BJ (cell line): ENCODE data around the gene PHC3. TPM values are rescaled to one million over a fixed set of nuclear protein-coding genes. Genes with fewer than 3 reads are reported as not detected.

Experiments
- CTCF ChIA-PET: fragments of 350-600 bp; formaldehyde crosslinking; extraction: SDS; loops from one replicate; lab custom pipeline; 2021; ENCODE audit warnings: antibody characterized with exemption, inconsistent platforms; lab: Yijun Ruan, JAX
- POLR2A ChIA-PET: fragments of 300-600 bp; sonication (Branson Sonifier 250); formaldehyde crosslinking; extraction: SDS; loops from one replicate; lab custom pipeline; 2021; ENCODE audit warnings: antibody characterized with exemption; lab: Charles Lee
- DNase-seq: peaks from one replicate; pipeline ENCODE4 v3.0.0-alpha.2; 2011; ENCODE audit warnings: low read depth
- H3K27me3 ChIP-seq: 2 replicates; pipeline ENCODE4 v1.6.0; 2011; ENCODE audit warnings: low read length; ENCODE audit not compliant: control insufficient read depth, insufficient read depth
- H3K36me3 ChIP-seq: 2 replicates; pipeline ENCODE4 v1.5.1; 2011; ENCODE audit warnings: low read length; ENCODE audit not compliant: control insufficient read depth, insufficient read depth
- H3K4me3 ChIP-seq: 2 replicates; pipeline ENCODE4 v1.5.1; 2011; ENCODE audit warnings: low read depth, mild to moderate bottlenecking, control low read depth, low read length
- polyA plus RNA-seq: library from polyadenylated mRNA; depleted of rRNA; stranded (reverse); fragments of >200 nt; gene quantifications from 2 replicates; pipeline ENCODE4 v1.2.3, GENCODE V29; 2011
- TF ChIP-seq, protein P1 (sequence below): IDR thresholded peaks from 2 replicates; pipeline ENCODE4 v1.5.1; 2011; ENCODE audit warnings: low read depth, mild to moderate bottlenecking, control low read depth, inconsistent platforms, low read length, moderate library complexity; ENCODE audit not compliant: insufficient read depth

PHC3 gene
- polyA plus RNA-seq, 1 experiment: 56.2 TPM

DNA sequence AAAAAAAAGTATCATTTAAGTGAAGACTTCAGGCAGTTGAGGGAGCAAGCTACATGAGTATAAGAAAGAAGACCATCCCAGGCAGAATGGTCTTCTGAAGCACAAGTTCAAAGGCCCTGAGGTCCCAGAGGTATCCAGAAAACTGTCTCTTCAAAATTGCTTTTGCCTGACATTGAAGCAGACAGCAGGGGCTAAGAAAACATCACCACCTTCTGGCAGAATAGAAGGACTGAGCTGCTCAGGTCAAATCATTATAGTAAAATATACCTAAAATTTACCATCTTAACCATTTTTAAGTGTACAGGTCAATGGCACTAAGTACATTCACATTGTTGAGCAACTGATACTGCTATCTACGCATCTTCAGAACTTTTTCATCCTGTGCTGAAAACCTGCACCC lies 127.3 kb downstream of the PHC3 start:
- no peaks in the 10 kb centered on the region for H3K36me3 ChIP-seq
- POLR2A ChIA-PET: no interaction called here
- H3K27me3 ChIP-seq: 0 out of 2 replicates have a peak, but pooled peaks cover 2% of the 10 kb centered on the region
- TF ChIP-seq, protein P1, sequence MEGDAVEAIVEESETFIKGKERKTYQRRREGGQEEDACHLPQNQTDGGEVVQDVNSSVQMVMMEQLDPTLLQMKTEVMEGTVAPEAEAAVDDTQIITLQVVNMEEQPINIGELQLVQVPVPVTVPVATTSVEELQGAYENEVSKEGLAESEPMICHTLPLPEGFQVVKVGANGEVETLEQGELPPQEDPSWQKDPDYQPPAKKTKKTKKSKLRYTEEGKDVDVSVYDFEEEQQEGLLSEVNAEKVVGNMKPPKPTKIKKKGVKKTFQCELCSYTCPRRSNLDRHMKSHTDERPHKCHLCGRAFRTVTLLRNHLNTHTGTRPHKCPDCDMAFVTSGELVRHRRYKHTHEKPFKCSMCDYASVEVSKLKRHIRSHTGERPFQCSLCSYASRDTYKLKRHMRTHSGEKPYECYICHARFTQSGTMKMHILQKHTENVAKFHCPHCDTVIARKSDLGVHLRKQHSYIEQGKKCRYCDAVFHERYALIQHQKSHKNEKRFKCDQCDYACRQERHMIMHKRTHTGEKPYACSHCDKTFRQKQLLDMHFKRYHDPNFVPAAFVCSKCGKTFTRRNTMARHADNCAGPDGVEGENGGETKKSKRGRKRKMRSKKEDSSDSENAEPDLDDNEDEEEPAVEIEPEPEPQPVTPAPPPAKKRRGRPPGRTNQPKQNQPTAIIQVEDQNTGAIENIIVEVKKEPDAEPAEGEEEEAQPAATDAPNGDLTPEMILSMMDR: 0 out of 2 replicates have a peak, but pooled peaks have one; percentile 22
- no peak overlapping the region for H3K4me3 ChIP-seq
- CTCF ChIA-PET: no interaction called here
- DNase-seq: no peak

DNA sequence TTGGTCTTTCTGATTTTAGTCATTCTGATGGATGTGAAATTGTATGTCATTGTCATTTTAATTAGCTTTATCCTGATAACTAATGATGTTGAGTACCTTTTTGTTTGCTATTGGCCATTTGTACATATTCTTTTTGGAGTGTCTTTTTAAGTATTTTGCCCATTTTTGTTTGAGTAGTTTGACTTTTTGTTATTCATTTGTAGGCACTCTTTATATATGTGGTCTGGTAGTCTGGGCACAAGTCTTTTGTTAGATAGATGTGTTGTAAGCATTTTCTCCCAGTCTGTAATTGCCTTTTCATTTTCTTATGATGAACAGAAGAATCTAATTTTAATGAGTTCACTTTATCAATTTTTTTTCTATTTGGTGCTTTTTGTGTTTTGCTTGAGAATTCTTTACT lies 129.1 kb downstream of the PHC3 start:
- DNase-seq: no peak
- Histone ChIP-seq H3K27me3 (0 out of 2 replicates have a peak, but pooled peaks cover 3% of the 10 kb centered on the region), H3K4me3 (no peak overlapping the region), H3K36me3 (no peaks in the 10 kb centered on the region)
- ChIA-PET CTCF (no interaction called here), POLR2A (no interaction called here)
- TF ChIP-seq, protein P1: no peak

DNA sequence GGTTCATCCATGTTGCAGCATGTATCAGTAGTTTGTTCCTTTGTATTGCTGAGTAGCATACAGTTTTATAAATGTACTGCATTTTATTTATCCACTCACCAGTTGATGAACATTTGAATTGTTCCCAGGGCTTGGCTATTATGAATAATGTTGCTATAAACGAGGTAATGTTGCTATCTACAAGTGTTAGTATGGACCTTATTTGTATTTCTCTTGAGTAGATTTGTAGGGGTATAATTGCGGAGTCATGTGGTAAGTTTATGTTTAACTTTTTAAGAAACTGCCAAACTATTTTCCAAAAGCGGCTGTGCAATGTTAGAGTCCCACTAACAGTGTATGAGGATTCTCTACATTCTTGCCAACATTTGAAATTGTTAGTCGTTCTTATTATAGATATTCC lies 130.8 kb downstream of the PHC3 start:
- no peaks in the 10 kb centered on the region for H3K36me3 ChIP-seq
- CTCF ChIA-PET: no interaction called here
- DNase-seq: no peak
- POLR2A ChIA-PET: no interaction called here
- H3K27me3 ChIP-seq: peaks cover 7% of the 10 kb centered on the region
- no peak overlapping the region for H3K4me3 ChIP-seq
- TF ChIP-seq, protein P1: no peak

DNA sequence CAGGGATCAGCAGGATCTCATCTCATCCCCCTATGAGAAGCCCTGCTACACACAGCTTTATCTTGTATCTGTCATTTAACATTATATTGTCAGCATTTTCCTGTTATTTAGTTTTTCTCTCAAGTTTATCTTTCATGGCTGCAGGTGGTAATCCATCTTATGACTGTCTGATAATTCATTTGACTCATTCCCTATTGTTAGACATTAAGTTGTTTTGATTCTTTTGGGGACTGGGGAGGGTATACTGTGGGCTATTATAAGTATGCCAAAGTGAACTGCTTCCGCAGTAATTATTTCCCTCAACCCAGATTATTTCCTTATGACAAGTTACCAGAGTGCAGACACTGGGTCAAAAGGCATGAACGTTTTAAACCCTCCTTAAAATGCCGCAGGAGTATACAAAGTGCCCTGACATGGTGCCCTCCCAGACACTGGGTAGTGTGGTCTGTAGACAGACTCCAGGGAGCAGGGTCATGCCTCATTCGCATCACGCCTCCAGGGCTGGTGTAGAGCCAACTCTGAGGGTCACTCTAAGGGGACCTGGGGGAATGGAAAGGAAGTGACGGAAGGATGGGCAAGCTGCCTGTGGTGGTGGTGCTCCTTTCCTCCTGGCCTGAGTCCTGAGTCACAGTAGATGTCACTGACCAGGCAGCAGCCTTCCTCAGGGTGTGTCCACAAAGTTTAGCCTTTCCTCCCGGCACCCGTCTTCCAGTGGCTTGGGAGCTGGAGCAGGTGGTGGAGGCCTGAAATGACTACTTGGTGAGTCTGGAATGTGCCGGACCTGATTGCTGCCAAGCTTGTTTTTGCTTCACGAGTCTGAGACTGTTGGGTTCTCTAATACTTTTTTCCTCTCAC lies 132.2 kb downstream of the PHC3 start:
- POLR2A ChIA-PET: no interaction called here
- CTCF ChIA-PET: no interaction called here
- peaks cover 7% of the 10 kb centered on the region for H3K27me3 ChIP-seq
- no peaks in the 10 kb centered on the region for H3K36me3 ChIP-seq
- TF ChIP-seq, protein P1: no peak
- H3K4me3 ChIP-seq: no peak overlapping the region
- DNase-seq: no peak

DNA sequence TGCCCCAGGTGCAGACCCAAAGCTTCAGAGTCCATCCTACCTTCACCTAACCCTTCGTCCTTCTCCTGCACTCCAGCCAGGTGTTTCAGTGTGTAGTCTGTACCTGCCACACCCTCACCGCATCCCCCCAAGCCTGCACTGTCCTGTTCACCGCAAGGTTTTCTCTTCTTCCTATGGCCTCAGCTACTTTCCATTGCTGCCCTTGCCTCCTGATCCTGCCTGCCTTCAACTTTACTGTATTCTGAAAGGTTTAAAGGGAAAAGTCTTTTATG lies 134.5 kb downstream of the PHC3 start:
- TF ChIP-seq, protein P1: no peak
- no peak overlapping the region for H3K4me3 ChIP-seq
- no peaks in the 10 kb centered on the region for H3K36me3 ChIP-seq
- POLR2A ChIA-PET: no interaction called here
- CTCF ChIA-PET: no interaction called here
- H3K27me3 ChIP-seq: peaks cover 5% of the 10 kb centered on the region
- DNase-seq: no peak
